Measurements from ENCODE around the gene ERGIC1. TPM values are rescaled to one million over a fixed set of nuclear protein-coding genes. Genes with fewer than 3 reads are reported as not detected.

Gene ERGIC1
- total RNA-seq, 2 experiments from 2014 or later = 59.5 to 63.2 TPM

- POLR2A ChIA-PET = interaction anchor here (0.8 kb wide), 1 partner anchor 10 kb away, joined by 3 read pairs; no protein-coding TSS in a partner anchor
- no peak for DNase-seq
- no peak for ATAC-seq (ENCODE audit: low read depth)
Measured at GRCh38 chr5:172793577-172794488, 40.2 kb upstream of the ERGIC1 start.

GRCh38 chr5:172795318-172795977 lies 38.6 kb upstream of the ERGIC1 start:
- Mint-ChIP-seq H3K4me1 (peaks cover 7% of the 10 kb centered on the region), H3K27me3 (no peaks in the 10 kb centered on the region), H3K9me3 (no peaks in the 10 kb centered on the region), H3K4me3 (no peak overlapping the region), H3K36me3 (no peaks in the 10 kb centered on the region), H3K27ac (no peak overlapping the region)
- ATAC-seq (ENCODE audit: low read depth) = no peak
- POLR2A ChIA-PET = no interaction called here
- DNase-seq = no peak

More at GRCh38 chr5:172793577-172794488, 40.2 kb upstream of the ERGIC1 start:
- Mint-ChIP-seq H3K4me3 (no peak overlapping the region), H3K27ac (no peak overlapping the region), H3K36me3 (no peaks in the 10 kb centered on the region), H3K9me3 (no peaks in the 10 kb centered on the region), H3K27me3 (no peaks in the 10 kb centered on the region), H3K4me1 (peaks cover 7% of the 10 kb centered on the region)

- ATAC-seq (ENCODE audit: low read depth) = no peak
- H3K4me1 Mint-ChIP-seq = peaks cover 7% of the 10 kb centered on the region
- no peak for DNase-seq
- H3K27ac Mint-ChIP-seq = no peak overlapping the region
- no peaks in the 10 kb centered on the region for H3K27me3 Mint-ChIP-seq
- no peak overlapping the region for H3K4me3 Mint-ChIP-seq
- H3K36me3 Mint-ChIP-seq = no peaks in the 10 kb centered on the region
- POLR2A ChIA-PET = no interaction called here
- H3K9me3 Mint-ChIP-seq = no peaks in the 10 kb centered on the region
Measured at GRCh38 chr5:172796306-172796705, 37.7 kb upstream of the ERGIC1 start.

GRCh38 chr5:172797771-172798191 lies 36.3 kb upstream of the ERGIC1 start:
- DNase-seq (no peak), ATAC-seq (ENCODE audit: low read depth) (no peak)
- H3K4me1 Mint-ChIP-seq = peaks cover 7% of the 10 kb centered on the region
- POLR2A ChIA-PET = interaction anchor here (0.7 to 2.1 kb wide), 4 partner anchors 10 to 27 kb away, joined by 3 to 6 read pairs (median 3); no protein-coding TSS in a partner anchor
- no peaks in the 10 kb centered on the region for H3K27me3 Mint-ChIP-seq
- no peak overlapping the region for H3K4me3 Mint-ChIP-seq
- H3K9me3 Mint-ChIP-seq = no peaks in the 10 kb centered on the region
- no peak overlapping the region for H3K27ac Mint-ChIP-seq
- no peaks in the 10 kb centered on the region for H3K36me3 Mint-ChIP-seq

- H3K4me1 Mint-ChIP-seq = peaks cover 7% of the 10 kb centered on the region
- H3K27me3 Mint-ChIP-seq = no peaks in the 10 kb centered on the region
- no peak overlapping the region for H3K4me3 Mint-ChIP-seq
- POLR2A ChIA-PET = interaction anchor here (0.7 to 2.1 kb wide), 3 partner anchors 9 to 27 kb away, joined by 3 to 6 read pairs (median 3); no protein-coding TSS in a partner anchor
- no peaks in the 10 kb centered on the region for H3K36me3 Mint-ChIP-seq
- DNase-seq (no peak), ATAC-seq (ENCODE audit: low read depth) (no peak)
- no peaks in the 10 kb centered on the region for H3K9me3 Mint-ChIP-seq
- no peak overlapping the region for H3K27ac Mint-ChIP-seq
Measured at GRCh38 chr5:172798422-172799215, 35.4 kb upstream of the ERGIC1 start.

GRCh38 chr5:172799416-172799815 lies 34.6 kb upstream of the ERGIC1 start:
- H3K36me3 Mint-ChIP-seq = no peaks in the 10 kb centered on the region
- H3K9me3 Mint-ChIP-seq = no peaks in the 10 kb centered on the region
- no peak overlapping the region for H3K27ac Mint-ChIP-seq
- no peak overlapping the region for H3K4me3 Mint-ChIP-seq
- no peaks in the 10 kb centered on the region for H3K27me3 Mint-ChIP-seq
- DNase-seq = no peak
- peaks cover 7% of the 10 kb centered on the region for H3K4me1 Mint-ChIP-seq
- no peak for ATAC-seq (ENCODE audit: low read depth)
- POLR2A ChIA-PET = interaction anchor here (1.6 kb wide), 1 partner anchor 28 kb away, joined by 5 read pairs; the partner anchor contains the start of gene DUSP1

- DNase-seq (no peak), ATAC-seq (ENCODE audit: low read depth) (no peak)
- Mint-ChIP-seq H3K36me3 (no peaks in the 10 kb centered on the region), H3K27me3 (no peaks in the 10 kb centered on the region), H3K4me1 (peaks cover 7% of the 10 kb centered on the region), H3K27ac (no peak overlapping the region), H3K4me3 (no peak overlapping the region), H3K9me3 (no peaks in the 10 kb centered on the region)
- POLR2A ChIA-PET = interaction anchor here (1.6 kb wide), 1 partner anchor 29 kb away, joined by 5 read pairs; the partner anchor contains the start of gene DUSP1
Measured at GRCh38 chr5:172800088-172800551, 33.9 kb upstream of the ERGIC1 start.

- POLR2A ChIA-PET = interaction anchor here (0.6 kb wide), 1 partner anchor 96 kb away, joined by 3 read pairs; no protein-coding TSS in a partner anchor
- H3K27ac Mint-ChIP-seq = no peak overlapping the region
- no peak for DNase-seq
- no peaks in the 10 kb centered on the region for H3K27me3 Mint-ChIP-seq
- H3K36me3 Mint-ChIP-seq = no peaks in the 10 kb centered on the region
- H3K9me3 Mint-ChIP-seq = no peaks in the 10 kb centered on the region
- no peak for ATAC-seq (ENCODE audit: low read depth)
- peaks cover 7% of the 10 kb centered on the region for H3K4me1 Mint-ChIP-seq
- no peak overlapping the region for H3K4me3 Mint-ChIP-seq
Measured at GRCh38 chr5:172801179-172801671, 32.8 kb upstream of the ERGIC1 start.

GRCh38 chr5:172802112-172802511 lies 31.9 kb upstream of the ERGIC1 start:
- Mint-ChIP-seq H3K27ac (no peak overlapping the region), H3K9me3 (no peaks in the 10 kb centered on the region), H3K4me3 (no peak overlapping the region), H3K27me3 (no peaks in the 10 kb centered on the region), H3K4me1 (peaks cover 11% of the 10 kb centered on the region), H3K36me3 (no peaks in the 10 kb centered on the region)
- ATAC-seq (ENCODE audit: low read depth) (no peak), DNase-seq (no peak)
- POLR2A ChIA-PET = no interaction called here

- no peak overlapping the region for H3K4me3 Mint-ChIP-seq
- H3K27me3 Mint-ChIP-seq = no peaks in the 10 kb centered on the region
- POLR2A ChIA-PET = interaction anchor here (2.4 kb wide), 1 partner anchor 31 kb away, joined by 6 read pairs; the partner anchor contains the start of gene DUSP1
- ATAC-seq (ENCODE audit: low read depth) (no peak), DNase-seq (no peak)
- no peak overlapping the region for H3K27ac Mint-ChIP-seq
- peaks cover 15% of the 10 kb centered on the region for H3K4me1 Mint-ChIP-seq
- H3K9me3 Mint-ChIP-seq = no peaks in the 10 kb centered on the region
- H3K36me3 Mint-ChIP-seq = no peaks in the 10 kb centered on the region
Measured at GRCh38 chr5:172802567-172803176, 31.4 kb upstream of the ERGIC1 start.

- no peaks in the 10 kb centered on the region for H3K9me3 Mint-ChIP-seq
- no peaks in the 10 kb centered on the region for H3K27me3 Mint-ChIP-seq
- POLR2A ChIA-PET = interaction anchor here (1.2 to 1.4 kb wide), 3 partner anchors 27 to 35 kb away, joined by 4 to 6 read pairs (median 4); partner anchors contain the start of gene DUSP1
- no peaks in the 10 kb centered on the region for H3K36me3 Mint-ChIP-seq
- DNase-seq = no peak
- peaks cover 12% of the 10 kb centered on the region for H3K4me1 Mint-ChIP-seq
- no peak overlapping the region for H3K27ac Mint-ChIP-seq
- H3K4me3 Mint-ChIP-seq = no peak overlapping the region
- ATAC-seq (ENCODE audit: low read depth) = no peak
Measured at GRCh38 chr5:172805018-172805683, 28.9 kb upstream of the ERGIC1 start.

- POLR2A ChIA-PET = interaction anchor here (1.2 kb wide), 2 partner anchors 28 to 35 kb away, joined by 4 to 6 read pairs; partner anchors contain the start of gene DUSP1
- H3K27me3 Mint-ChIP-seq = no peaks in the 10 kb centered on the region
- no peaks in the 10 kb centered on the region for H3K9me3 Mint-ChIP-seq
- no peaks in the 10 kb centered on the region for H3K36me3 Mint-ChIP-seq
- H3K27ac Mint-ChIP-seq = no peak overlapping the region
- DNase-seq (no peak), ATAC-seq (ENCODE audit: low read depth) (no peak)
- H3K4me3 Mint-ChIP-seq = no peak overlapping the region
- peaks cover 12% of the 10 kb centered on the region for H3K4me1 Mint-ChIP-seq
Measured at GRCh38 chr5:172805736-172806255, 28.3 kb upstream of the ERGIC1 start.

All from activated naive CD8-positive, alpha-beta T cell treated with anti-CD3 and anti-CD28 coated beads, Interleukin-2, amount 10 ng/mL, durations not matched to agents 7 days and 5 days (primary cell).